HepG2 (cell line): ENCODE measurements around the gene SERPINE2. TPM values are rescaled to one million over a fixed set of nuclear protein-coding genes. Genes with fewer than 3 reads are reported as not detected.

ENCODE experiments used
- ATAC-seq: fragments of 200-7000 bp; cut with Tn5 transposase; 3 replicates; pipeline ENCODE4 v1.9.1; 2020; ENCODE audit warnings: mild to moderate bottlenecking, moderate library complexity
- BruUV-seq: library from RNA; stranded (reverse); fragments of 400-500 nt; replicated peaks from 2 replicates; lab custom pipeline; 2021; lab: Mats Ljungman, UMichigan
- CTCF ChIA-PET: fragments of 300-600 bp; formaldehyde crosslinking; extraction: SDS; loops from one replicate; lab custom pipeline; 2021; ENCODE audit warnings: low total read pairs, inconsistent platforms, low intra/inter-chr PET ratio; lab: Yijun Ruan, JAX
- POLR2A ChIA-PET: fragments of 350-600 bp; sonication (Branson Sonifier 250); formaldehyde crosslinking; loops from one replicate; lab custom pipeline; 2020; ENCODE audit warnings: antibody characterized with exemption, inconsistent platforms; lab: Yijun Ruan, JAX
- DNase-seq: peaks from one replicate; pipeline ENCODE4 v3.0.0-alpha.2; 2015; ENCODE audit warnings: low spot score
- FAIRE-seq: peaks from 3 replicates; lab custom pipeline; 2011; peaks lifted over from hg19 to GRCh38; lab: Jason Lieb, UNC
- H2AFZ ChIP-seq: one replicate; pipeline ENCODE4 v1.6.1; 2011; ENCODE audit warnings: low read length, inconsistent platforms
- H3K27ac ChIP-seq: fragments of 300-600 bp; 3 replicates; pipeline ENCODE4 v1.8.0; 2011; ENCODE audit warnings: mixed run types, mild to moderate bottlenecking, mixed read lengths, low read length, inconsistent platforms; ENCODE audit not compliant: insufficient read depth; ENCODE audit errors: extremely low read length
- H3K27me3 ChIP-seq, 2 experiments: fragments of 200-600 bp in 1 of 2; 2 replicates in 1 of 2; 3 replicates in 1 of 2; pipeline versions ENCODE4 v1.6.0 to v1.8.0; 2011; ENCODE audit warnings: low read length in 2 of 2, mild to moderate bottlenecking in 2 of 2, moderate library complexity in 2 of 2, inconsistent platforms in 1 of 2; ENCODE audit not compliant: insufficient read depth in 2 of 2, control insufficient read depth in 1 of 2
- H3K36me3 ChIP-seq, 2 experiments: fragments of 200-600 bp in 1 of 2; replicated peaks in 1 of 2; 2 replicates in 1 of 2; 3 replicates in 1 of 2; pipeline versions ENCODE4 v1.5.1 to v1.8.0; 2011; ENCODE audit warnings: low read length in 2 of 2, inconsistent platforms in 1 of 2; ENCODE audit not compliant: insufficient read depth in 2 of 2, control insufficient read depth in 1 of 2
- H3K4me1 ChIP-seq: 2 replicates; pipeline ENCODE4 v1.5.1; 2012; ENCODE audit warnings: low read length, inconsistent platforms; ENCODE audit not compliant: insufficient read depth
- H3K4me2 ChIP-seq: 2 replicates; pipeline ENCODE4 v1.6.0; 2011; ENCODE audit warnings: low read depth, low read length, inconsistent platforms
- H3K4me3 ChIP-seq, 3 experiments: fragments of 200-600 bp in 1 of 3; sonication (generic), shearing (Covaris generic) in 1 of 3; replicated peaks in 1 of 3; 2 replicates each; pipeline ENCODE4 v1.5.1; 2011 to 2016; ENCODE audit warnings: low read length in 3 of 3, inconsistent platforms in 2 of 3, low read depth in 2 of 3, mild to moderate bottlenecking in 2 of 3, control low read depth in 1 of 3, mixed read lengths in 1 of 3; ENCODE audit not compliant: insufficient read depth in 1 of 3
- H3K79me2 ChIP-seq: one replicate; pipeline ENCODE4 v1.6.1; 2011; ENCODE audit warnings: low read length, inconsistent platforms; ENCODE audit not compliant: insufficient read depth
- H3K9ac ChIP-seq: 2 replicates; pipeline ENCODE4 v1.6.0; 2011; ENCODE audit warnings: mild to moderate bottlenecking, low read depth, low read length, inconsistent platforms; ENCODE audit not compliant: insufficient read depth
- H3K9me3 ChIP-seq: 2 replicates; pipeline ENCODE4 v1.5.1; 2012; ENCODE audit warnings: mild to moderate bottlenecking, low read length
- H4K20me1 ChIP-seq: 2 replicates; pipeline ENCODE4 v1.6.0; 2011; ENCODE audit warnings: inconsistent platforms, mild to moderate bottlenecking, low read length, moderate library complexity; ENCODE audit not compliant: insufficient read depth
- ARID2 ChIP-seq: sonication (generic); formaldehyde crosslinking; IDR thresholded peaks from 2 replicates; pipeline ENCODE4 v1.8.1; 2022; ENCODE audit warnings: mild to moderate bottlenecking, missing genetic modification reagents, borderline replicate concordance
- CCDC6 ChIP-seq: sonication (generic); formaldehyde crosslinking; IDR thresholded peaks from 2 replicates; pipeline ENCODE4 v1.8.1; 2022; ENCODE audit warnings: mild to moderate bottlenecking, missing genetic modification reagents, moderate library complexity
- HOXA9 ChIP-seq: sonication (generic); formaldehyde crosslinking; IDR thresholded peaks from 2 replicates; pipeline ENCODE4 v1.8.1; 2022; ENCODE audit warnings: missing genetic modification reagents, mild to moderate bottlenecking, moderate library complexity, borderline replicate concordance
- PRMT3 ChIP-seq: sonication (generic); formaldehyde crosslinking; IDR thresholded peaks from 2 replicates; pipeline ENCODE4 v1.8.1; 2022; ENCODE audit warnings: low read depth, mild to moderate bottlenecking, moderate library complexity, missing genetic modification reagents, borderline replicate concordance
- RXRB ChIP-seq: IDR thresholded peaks from 2 replicates; pipeline ENCODE4 v1.6.1; 2016; ENCODE audit warnings: borderline replicate concordance, missing genetic modification reagents, missing compliant biosample characterization
- SNAI1 ChIP-seq: sonication (generic); formaldehyde crosslinking; IDR thresholded peaks from 2 replicates; pipeline ENCODE4 v1.5.0; 2020; ENCODE audit warnings: mild to moderate bottlenecking, missing genetic modification reagents, borderline replicate concordance
- SP5 ChIP-seq: IDR thresholded peaks from 2 replicates; pipeline ENCODE4 v1.6.1; 2016; ENCODE audit warnings: low read depth, borderline replicate concordance
- STAG1 ChIP-seq: sonication (generic); formaldehyde crosslinking; IDR thresholded peaks from 2 replicates; pipeline ENCODE4 v1.4.0; 2020; ENCODE audit warnings: missing genetic modification reagents
- STAT5B ChIP-seq: sonication (generic); formaldehyde crosslinking; IDR thresholded peaks from 2 replicates; pipeline ENCODE4 v1.4.0; 2020; ENCODE audit warnings: missing genetic modification reagents
- ZFAT ChIP-seq: sonication (generic); formaldehyde crosslinking; conservative IDR thresholded peaks from 2 replicates; pipeline ENCODE4 v1.8.1; 2023; ENCODE audit warnings: missing genetic modification reagents, inconsistent platforms
- ZNF256 ChIP-seq: sonication (generic); formaldehyde crosslinking; conservative IDR thresholded peaks from 2 replicates; pipeline ENCODE4 v1.4.0; 2020; ENCODE audit warnings: missing genetic modification reagents
- ZNF441 ChIP-seq: sonication (generic); formaldehyde crosslinking; IDR thresholded peaks from 2 replicates; pipeline ENCODE4 v1.7.0; 2021; ENCODE audit warnings: missing genetic modification reagents, borderline replicate concordance
- WGBS: methylation state at CpG from one replicate; pipeline ENCODE4 v1.1.6; 2017; ENCODE audit warnings: low lambda C conversion rate; 5-methylcytosine and 5-hydroxymethylcytosine counted together
- in situ Hi-C: cut with HindIII; loops from 2 replicates; pipeline ENCODE4 v1.10.0; 2017; ENCODE audit warnings: low pct_unique_long_range_greater_than_20kb; ENCODE audit not compliant: extremely low pct_ligation_motif_present
- intact Hi-C: fragments of 100-400 bp; cut with micrococcal nuclease; formaldehyde crosslinking; loops from one replicate; pipeline ENCODE4 v1.10.0; 2022; ENCODE audit not compliant: unreplicated experiment
- polyA plus RNA-seq, 8 experiments: library from polyadenylated mRNA; depleted of rRNA in 3 of 8; stranded (reverse) in 7 of 8; unstranded in 1 of 8; fragments of >200 nt; fragmentation: Illumina TruSeq in 4 of 8; extraction: Trizol in 4 of 8; gene quantifications; 2 replicates each; pipeline versions ENCODE4 v1.2.1 to v1.2.3, GENCODE V29; 2011 to 2016; ENCODE audit warnings: low read depth in 4 of 8, missing spikeins in 1 of 8, mixed read lengths in 1 of 8; ENCODE audit not compliant: insufficient read depth in 1 of 8
- total RNA-seq, 5 experiments: library from RNA; depleted of rRNA; stranded (reverse); fragments of >200 nt; fragmentation: Illumina TruSeq; extraction: Trizol; gene quantifications; 2 replicates each; pipeline ENCODE4 v1.2.3, GENCODE V29; 2016; ENCODE audit warnings: low read depth in 1 of 5
- TF ChIP-seq, protein P1 (sequence below): sonication (generic); formaldehyde crosslinking; IDR thresholded peaks from 2 replicates; pipeline ENCODE4 v1.5.0; 2020; ENCODE audit warnings: missing genetic modification reagents
- TF ChIP-seq, protein P2 (sequence below): sonication (generic); formaldehyde crosslinking; IDR thresholded peaks from 2 replicates; pipeline ENCODE4 v1.5.0; 2020; ENCODE audit warnings: missing genetic modification reagents

The SERPINE2 gene
- total and polyA plus RNA-seq, 2 of the 13 experiments (the other 11 are each of a cell fraction or from before 2014, with no cell fraction given): 7.9 to 18.1 TPM

DNA sequence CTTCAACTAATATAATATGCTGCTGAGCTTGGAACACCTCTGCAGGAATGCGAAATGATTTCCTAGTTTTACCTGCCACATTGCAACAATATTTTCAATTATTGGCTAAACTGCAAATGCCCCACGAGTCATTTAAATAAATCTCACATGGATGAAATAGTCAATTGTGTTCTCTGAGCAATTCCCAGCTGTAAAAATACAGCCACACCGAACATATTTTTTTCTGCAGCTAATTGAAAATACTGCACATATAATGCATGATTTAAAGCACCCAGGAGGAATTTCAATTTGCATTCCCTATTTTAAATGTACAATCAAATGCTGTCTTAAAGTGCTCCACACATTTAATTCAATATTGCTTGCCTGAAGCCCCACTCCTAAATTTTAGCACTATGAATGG, 18.6 kb downstream of the SERPINE2 start:
- no peak for FAIRE-seq
- Histone ChIP-seq H3K4me2 (no peak overlapping the region), H3K9me3 (no peaks in the 10 kb centered on the region), H2AFZ (no peak overlapping the region), H3K36me3 (no peaks in the 10 kb centered on the region), H4K20me1 (no peaks in the 10 kb centered on the region), H3K9ac (no peak overlapping the region), H3K27me3 (no peaks in the 10 kb centered on the region), H3K4me1 (peaks cover 15% of the 10 kb centered on the region), H3K27ac (no peak overlapping the region), H3K4me3 (no peak overlapping the region), H3K79me2 (no peaks in the 10 kb centered on the region)
- TF ChIP-seq, protein P1, sequence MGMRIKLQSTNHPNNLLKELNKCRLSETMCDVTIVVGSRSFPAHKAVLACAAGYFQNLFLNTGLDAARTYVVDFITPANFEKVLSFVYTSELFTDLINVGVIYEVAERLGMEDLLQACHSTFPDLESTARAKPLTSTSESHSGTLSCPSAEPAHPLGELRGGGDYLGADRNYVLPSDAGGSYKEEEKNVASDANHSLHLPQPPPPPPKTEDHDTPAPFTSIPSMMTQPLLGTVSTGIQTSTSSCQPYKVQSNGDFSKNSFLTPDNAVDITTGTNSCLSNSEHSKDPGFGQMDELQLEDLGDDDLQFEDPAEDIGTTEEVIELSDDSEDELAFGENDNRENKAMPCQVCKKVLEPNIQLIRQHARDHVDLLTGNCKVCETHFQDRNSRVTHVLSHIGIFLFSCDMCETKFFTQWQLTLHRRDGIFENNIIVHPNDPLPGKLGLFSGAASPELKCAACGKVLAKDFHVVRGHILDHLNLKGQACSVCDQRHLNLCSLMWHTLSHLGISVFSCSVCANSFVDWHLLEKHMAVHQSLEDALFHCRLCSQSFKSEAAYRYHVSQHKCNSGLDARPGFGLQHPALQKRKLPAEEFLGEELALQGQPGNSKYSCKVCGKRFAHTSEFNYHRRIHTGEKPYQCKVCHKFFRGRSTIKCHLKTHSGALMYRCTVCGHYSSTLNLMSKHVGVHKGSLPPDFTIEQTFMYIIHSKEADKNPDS: no peak
- TF ChIP-seq PRMT3 (CRISPR knock-in tag): no peak
- TF ChIP-seq SP5 (CRISPR knock-in tag): no peak
- no peak for TF ChIP-seq CCDC6 (CRISPR knock-in tag)
- no peak for TF ChIP-seq ZFAT
- no peak for TF ChIP-seq STAT5B (CRISPR knock-in tag)
- TF ChIP-seq, protein P2, sequence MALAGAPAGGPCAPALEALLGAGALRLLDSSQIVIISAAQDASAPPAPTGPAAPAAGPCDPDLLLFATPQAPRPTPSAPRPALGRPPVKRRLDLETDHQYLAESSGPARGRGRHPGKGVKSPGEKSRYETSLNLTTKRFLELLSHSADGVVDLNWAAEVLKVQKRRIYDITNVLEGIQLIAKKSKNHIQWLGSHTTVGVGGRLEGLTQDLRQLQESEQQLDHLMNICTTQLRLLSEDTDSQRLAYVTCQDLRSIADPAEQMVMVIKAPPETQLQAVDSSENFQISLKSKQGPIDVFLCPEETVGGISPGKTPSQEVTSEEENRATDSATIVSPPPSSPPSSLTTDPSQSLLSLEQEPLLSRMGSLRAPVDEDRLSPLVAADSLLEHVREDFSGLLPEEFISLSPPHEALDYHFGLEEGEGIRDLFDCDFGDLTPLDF (CRISPR knock-in tag): no peak
- no peak for TF ChIP-seq RXRB
- no peak for TF ChIP-seq HOXA9 (CRISPR knock-in tag)
- TF ChIP-seq ZNF441: no peak
- no peak for TF ChIP-seq STAG1 (CRISPR knock-in tag)
- TF ChIP-seq SNAI1: no peak
- no peak for TF ChIP-seq ARID2 (CRISPR knock-in tag)
- TF ChIP-seq ZNF256 (CRISPR knock-in tag): no peak
- no peak for DNase-seq
- in situ Hi-C loops: no loop called here
- POLR2A ChIA-PET: no interaction called here
- CTCF ChIA-PET: no interaction called here
- WGBS: 56% methylated on average over 3 of the region's 3 CpGs
- intact Hi-C loops: no loop called here
- no peak for ATAC-seq
- BruUV-seq: no TSS peak
